Left hindlimb (tissue), 1 donor: ENCODE results near the gene NEXN.
"Not testable (repeated sequence)": the region's sequence is repeated elsewhere in the genome, so short reads cannot be mapped to it uniquely, and the experiment has no call there.

ENCODE experiments used
- DNase-seq: peaks from one replicate; pipeline ENCODE4 v3.0.0-alpha.2; 2018

Gene NEXN

GRCh38 chr1:77906624-77907023 lies 18.2 kb downstream of the NEXN start:
- DNase-seq = no peak

- no peak for DNase-seq
Observed at GRCh38 chr1:77910116-77910515, 21.7 kb downstream of the NEXN start.

- DNase-seq = not testable (repeated sequence)
Observed at GRCh38 chr1:77918918-77919317, 30.5 kb downstream of the NEXN start.

- DNase-seq = no peak
Observed at GRCh38 chr1:77925518-77925917, 37.1 kb downstream of the NEXN start.

GRCh38 chr1:77925956-77926355 lies 37.5 kb downstream of the NEXN start:
- no peak for DNase-seq

GRCh38 chr1:77926561-77927357 lies 38.3 kb downstream of the NEXN start:
- no peak for DNase-seq

- no peak for DNase-seq
Observed at GRCh38 chr1:77927414-77927813, 39.0 kb downstream of the NEXN start.

- DNase-seq = no peak
Observed at GRCh38 chr1:77929806-77930205, 41.4 kb downstream of the NEXN start.

- no peak for DNase-seq
Observed at GRCh38 chr1:77938651-77939050, 50.2 kb downstream of the NEXN start.

GRCh38 chr1:77940921-77941570 lies 52.6 kb downstream of the NEXN start:
- DNase-seq = no peak

- DNase-seq = no peak
Observed at GRCh38 chr1:77942400-77943140, 54.1 kb downstream of the NEXN start.

GRCh38 chr1:77945345-77945744 lies 56.9 kb downstream of the NEXN start:
- DNase-seq = no peak

GRCh38 chr1:77948841-77949424 lies 60.5 kb downstream of the NEXN start:
- peak; percentile 29 for DNase-seq

- DNase-seq = no peak
Observed at GRCh38 chr1:77950873-77951272, 62.4 kb downstream of the NEXN start.

GRCh38 chr1:77951328-77951727 lies 62.9 kb downstream of the NEXN start:
- DNase-seq = no peak

- no peak for DNase-seq
Observed at GRCh38 chr1:77953907-77954306, 65.5 kb downstream of the NEXN start.

- DNase-seq = no peak
Observed at GRCh38 chr1:77954521-77954920, 66.1 kb downstream of the NEXN start.

- DNase-seq = no peak
Observed at GRCh38 chr1:77955709-77956108, 67.3 kb downstream of the NEXN start.

- DNase-seq = no peak
Observed at GRCh38 chr1:77956464-77956863, 68.0 kb downstream of the NEXN start.

GRCh38 chr1:77958391-77958790 lies 70.0 kb downstream of the NEXN start:
- DNase-seq = no peak

- no peak for DNase-seq
Observed at GRCh38 chr1:77958850-77959249, 70.4 kb downstream of the NEXN start.

GRCh38 chr1:77961392-77961791 lies 73.0 kb downstream of the NEXN start:
- DNase-seq = no peak

GRCh38 chr1:77966291-77966690 lies 77.9 kb downstream of the NEXN start:
- DNase-seq = no peak
